8988T (cell line): ENCODE results near the gene DNM1L.

Source experiments
- DNase-seq: peaks from one replicate; pipeline ENCODE4 v3.0.0; 2011

Gene DNM1L

GRCh38 chr12:32761716-32762115 lies 82.6 kb downstream of the DNM1L start:
- DNase-seq = no peak

DNA sequence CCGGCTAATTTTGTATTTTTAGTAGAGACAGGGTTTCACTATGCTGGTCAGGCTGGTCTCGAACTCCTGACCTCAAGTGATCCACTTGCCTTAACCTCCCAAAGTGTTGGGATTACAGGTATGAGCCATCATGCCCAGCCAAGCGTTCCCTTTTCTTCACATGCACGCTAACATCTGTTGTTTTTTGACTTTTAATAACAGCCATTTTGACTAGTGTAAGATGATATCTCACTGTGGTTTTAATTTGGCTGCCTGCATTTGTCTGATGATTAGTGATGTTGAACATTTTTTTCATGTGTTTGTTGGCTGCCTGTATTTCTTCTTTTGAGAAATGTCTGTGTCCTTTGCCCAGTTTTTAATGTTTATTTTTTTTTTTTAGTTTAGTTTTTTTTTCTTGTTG lies 86.8 kb downstream of the DNM1L start:
- no peak for DNase-seq

- no peak for DNase-seq
Observed at GRCh38 chr12:32768518-32768917, 89.4 kb downstream of the DNM1L start.

DNA sequence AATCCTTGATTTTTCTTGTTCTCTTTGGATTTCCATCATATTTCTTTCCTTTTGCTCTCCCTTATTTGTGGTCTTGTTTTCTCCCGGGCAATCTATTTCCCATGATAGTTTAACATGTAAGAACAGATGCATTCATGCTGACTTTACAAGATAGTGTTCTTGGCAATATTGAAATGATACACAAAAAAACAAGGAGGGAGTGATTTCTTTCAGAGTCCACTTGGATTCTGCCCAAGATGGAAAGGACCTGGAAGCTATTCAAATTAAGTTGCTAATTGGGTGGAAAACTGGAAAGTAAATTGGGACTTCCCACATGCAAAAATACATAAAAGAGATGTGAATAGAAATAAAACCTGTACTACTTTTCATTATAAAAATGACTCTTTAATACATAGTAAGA lies 91.0 kb downstream of the DNM1L start:
- DNase-seq = no peak

DNA sequence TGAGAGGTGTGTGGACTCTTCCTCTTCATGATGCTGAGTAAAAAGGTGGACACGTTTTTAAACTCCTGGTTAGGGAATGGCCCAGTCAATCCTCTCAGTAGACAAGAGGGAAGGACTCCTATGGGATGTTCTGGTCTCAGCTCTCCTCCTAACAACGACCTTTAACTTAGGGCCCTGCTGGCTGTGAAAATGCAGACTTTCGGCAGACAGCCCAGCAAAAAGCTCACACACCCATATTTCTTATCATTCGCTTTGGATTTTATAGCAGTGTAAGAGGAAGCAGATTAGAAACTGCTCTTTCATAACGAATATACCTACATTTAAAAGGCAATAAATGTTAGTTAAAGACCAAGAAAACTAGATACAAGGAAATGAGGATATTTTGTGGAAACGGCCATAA lies 94.6 kb downstream of the DNM1L start:
- DNase-seq = no peak

GRCh38 chr12:32776258-32776657 lies 97.2 kb downstream of the DNM1L start:
- DNase-seq = no peak

DNA sequence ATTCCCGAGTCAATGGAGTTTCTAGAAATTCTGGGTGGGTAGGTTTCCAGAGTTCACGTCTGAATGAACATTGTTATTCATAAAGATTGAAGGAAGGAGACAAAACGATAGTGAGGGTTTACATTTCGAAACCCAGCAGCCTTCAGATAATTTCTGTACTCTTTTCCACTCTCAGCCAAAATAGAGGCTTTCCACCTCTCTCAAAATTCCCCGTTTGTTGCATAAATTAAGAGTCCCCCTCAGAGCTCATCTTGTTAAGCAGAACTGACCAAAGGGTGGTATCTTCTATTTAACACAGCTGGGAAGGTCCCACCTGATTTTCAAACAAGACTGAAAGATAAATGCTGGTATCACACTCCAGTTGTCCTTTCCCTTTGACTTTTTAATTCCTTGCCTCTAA lies 98.1 kb downstream of the DNM1L start:
- no peak for DNase-seq

DNA sequence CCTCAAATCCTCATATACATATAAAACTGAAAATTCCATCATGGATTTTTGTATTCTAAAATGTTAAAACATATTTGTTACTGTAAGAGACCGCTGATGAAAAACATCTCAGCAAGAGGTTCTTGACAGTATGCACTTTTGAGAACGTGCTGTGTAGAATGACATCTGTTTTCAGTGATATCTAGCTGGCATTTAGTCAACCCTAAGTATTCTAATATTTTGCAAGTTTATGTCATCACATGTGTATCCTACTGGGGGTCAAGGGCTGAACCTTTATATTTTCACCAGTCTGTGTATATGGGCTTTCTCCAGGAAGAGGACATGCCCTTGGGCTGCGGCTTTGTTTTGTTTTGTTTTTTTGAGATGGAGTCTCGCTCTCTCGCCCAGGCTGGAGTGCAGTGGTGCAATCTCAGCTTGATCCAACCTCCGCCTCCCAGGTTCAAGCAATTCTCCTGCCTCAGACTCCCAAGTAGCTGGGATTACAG lies 98.6 kb downstream of the DNM1L start:
- DNase-seq = no peak

DNA sequence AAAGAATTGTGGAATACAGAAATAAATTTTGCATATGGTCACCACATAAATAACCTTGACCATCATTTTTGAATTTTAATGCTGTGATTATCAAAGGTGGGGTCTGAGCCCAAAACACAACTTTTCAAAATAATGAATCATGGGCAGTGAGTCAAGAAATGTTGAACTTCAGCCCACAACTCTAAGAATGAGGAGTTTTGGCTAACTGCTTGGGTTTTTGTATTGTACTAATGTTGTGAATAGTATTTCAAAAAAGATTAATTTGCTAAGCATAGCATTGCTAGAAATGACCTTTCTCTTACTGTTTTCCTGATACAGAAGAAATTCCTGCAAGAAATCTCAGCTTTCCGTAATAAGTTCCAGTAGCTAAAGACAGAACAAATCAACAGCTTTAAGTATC lies 101.0 kb downstream of the DNM1L start:
- DNase-seq = no peak

DNA sequence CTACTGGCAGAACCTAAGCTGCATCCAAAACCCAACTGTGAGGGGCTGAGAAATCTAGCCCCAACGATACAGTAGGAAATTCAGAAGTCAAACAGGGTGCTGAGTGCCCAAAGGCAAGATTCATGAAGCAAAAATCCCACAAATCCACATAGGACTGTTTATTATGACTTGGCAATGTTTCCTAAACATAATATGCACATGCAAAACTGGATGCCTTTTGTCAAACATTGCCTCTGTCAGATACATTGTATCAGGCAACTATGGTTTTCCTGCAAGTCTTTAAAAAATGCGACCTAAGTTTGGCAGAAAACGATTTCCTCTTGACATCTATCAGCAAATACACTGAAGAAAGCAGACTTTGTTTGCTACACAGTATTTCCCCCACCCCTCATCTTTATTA lies 103.9 kb downstream of the DNM1L start:
- DNase-seq = no peak

- DNase-seq = no peak
Observed at GRCh38 chr12:32785557-32785956, 106.5 kb downstream of the DNM1L start.

DNA sequence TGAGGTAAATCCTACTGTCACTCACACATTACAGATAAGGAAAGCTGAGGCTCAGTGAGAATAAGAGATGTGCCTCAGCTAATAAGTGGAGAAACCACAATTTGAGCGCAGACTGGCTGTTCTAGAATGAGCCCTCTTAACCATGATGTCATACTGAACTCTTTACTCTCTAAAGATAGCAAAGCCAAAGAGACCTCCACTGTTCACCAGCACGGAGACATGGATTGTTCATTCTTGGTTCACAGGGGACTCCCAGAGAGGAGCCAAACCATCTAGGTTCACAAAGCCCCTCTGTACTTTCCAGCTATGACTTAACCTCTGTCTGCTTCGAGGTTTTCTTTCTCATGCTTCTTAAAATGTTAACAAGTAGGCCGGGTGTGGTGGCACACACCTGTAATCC lies 109.3 kb downstream of the DNM1L start:
- no peak for DNase-seq

DNA sequence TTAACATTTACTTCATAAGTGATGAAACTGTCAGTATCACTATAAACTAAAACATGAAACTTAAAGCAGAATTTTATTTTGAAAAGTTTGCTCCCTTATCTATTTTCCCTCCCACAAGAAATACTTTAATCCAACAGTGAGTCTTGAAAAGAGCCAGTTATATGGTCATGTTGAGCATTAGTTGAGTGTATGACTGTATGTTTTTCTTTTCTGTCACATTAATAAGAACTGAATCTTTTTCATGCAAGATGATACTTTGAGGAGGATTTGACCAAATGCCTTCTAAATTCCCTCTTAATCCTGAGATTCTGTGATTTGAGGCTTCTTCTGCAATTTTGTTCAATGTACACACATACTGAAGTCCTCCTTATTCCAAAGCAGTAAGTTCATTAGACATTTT lies 110.3 kb downstream of the DNM1L start:
- no peak for DNase-seq

DNA sequence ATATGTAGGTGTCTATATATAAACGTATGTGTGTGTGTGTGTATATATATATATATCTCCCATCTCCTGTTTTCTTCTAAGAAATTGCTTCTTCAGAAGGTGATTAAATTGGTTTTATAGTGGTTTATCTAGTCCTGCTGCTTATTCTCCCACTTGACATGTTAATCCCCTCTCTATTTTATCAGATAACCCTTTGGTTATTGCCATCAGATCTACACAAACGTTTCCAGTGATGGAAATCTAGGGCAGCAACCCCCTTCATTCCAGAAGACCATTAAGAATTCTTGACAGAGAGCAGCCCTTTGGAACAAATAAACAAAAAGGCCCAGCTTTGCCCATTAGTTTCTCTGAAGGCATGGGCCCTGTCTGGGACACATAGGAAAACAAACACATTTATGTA lies 110.8 kb downstream of the DNM1L start:
- no peak for DNase-seq

DNA sequence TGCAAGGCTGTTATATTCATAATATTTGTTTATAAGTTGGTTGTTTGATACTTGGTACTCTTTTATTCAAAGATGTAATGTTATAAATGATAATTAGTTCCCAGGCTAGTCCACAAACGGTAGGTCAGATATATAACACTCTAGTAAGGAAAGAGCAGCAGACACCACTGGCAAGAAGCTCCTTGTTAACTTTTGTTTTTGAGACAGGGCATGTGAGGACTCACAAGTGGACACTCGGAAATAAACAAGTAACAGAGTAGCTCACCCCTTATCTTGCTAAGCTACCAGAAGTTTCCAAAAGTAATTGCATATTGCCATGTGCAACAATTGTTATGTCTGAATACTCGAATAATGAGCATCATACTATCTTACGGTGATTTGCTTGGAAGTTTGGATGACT lies 115.2 kb downstream of the DNM1L start:
- DNase-seq = no peak
